Measurements from ENCODE around the gene PNN. TPM values are rescaled to one million over a fixed set of nuclear protein-coding genes. Genes with fewer than 3 reads are reported as not detected.
A peak's percentile ranks its signal among the peaks of the same experiment; 100 is the strongest.
"Not testable (repeated sequence)": the region's sequence is repeated elsewhere in the genome, so short reads cannot be mapped to it uniquely, and the experiment has no call there.

PNN gene
- total and polyA plus RNA-seq, 8 donors = 35.2 to 201 (median 173) TPM

GRCh38 chr14:39228044-39228443 is 53.0 kb downstream of the PNN start:
- H3K4me3 ChIP-seq = no peak overlapping the region
- no peaks in the 10 kb centered on the region for H3K27me3 ChIP-seq
- intact Hi-C loops (cut with DNase I) = no loop called here
- H3K4me1 ChIP-seq = peaks cover 0 to 9% of the 10 kb centered on the region in 2 donors
- no peak for TF ChIP-seq CTCF (IDR thresholded peaks at IDR 0.05)
- no peak overlapping the region for H3K27ac ChIP-seq
- no peaks in the 10 kb centered on the region for H3K36me3 ChIP-seq
- ATAC-seq = no peak
- no peaks in the 10 kb centered on the region for H3K9me3 ChIP-seq
- no peak for DNase-seq

DNA sequence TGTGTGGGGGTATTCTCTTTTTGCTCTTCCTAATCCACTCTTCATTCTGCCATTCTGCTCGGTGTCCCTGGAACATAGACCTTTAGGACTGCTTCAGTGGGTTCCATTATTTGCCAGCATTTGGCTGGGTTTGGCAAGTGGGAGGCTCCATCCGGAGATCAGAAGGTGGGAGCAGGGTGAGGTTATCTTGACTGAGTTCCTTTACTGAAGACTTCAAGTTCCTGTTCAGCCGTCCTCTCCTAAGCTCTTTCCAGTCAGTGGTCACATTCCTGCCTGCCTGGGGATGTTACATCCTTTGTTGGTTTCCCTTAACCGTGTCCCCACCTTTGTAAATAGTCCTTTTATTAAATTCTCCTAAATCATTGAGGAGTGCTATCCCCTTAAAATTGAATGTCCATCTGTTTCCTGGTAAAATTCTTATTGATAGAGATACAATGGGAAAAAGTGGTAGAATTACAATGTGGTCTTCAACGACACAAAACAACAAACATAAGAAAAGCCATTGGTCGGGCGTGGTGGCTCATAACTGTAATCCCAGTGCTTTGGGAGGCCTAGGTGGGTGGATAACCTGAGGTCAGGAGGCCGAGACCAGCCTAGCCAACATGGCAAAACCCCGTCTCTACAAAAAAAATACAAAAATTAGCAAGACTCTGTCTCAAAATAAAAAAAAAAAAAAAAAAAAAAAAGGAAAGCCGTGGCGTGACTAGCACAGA is 53.6 kb downstream of the PNN start:
- DNase-seq = no peak
- H3K27ac ChIP-seq = no peak overlapping the region
- H3K4me3 ChIP-seq = no peak overlapping the region
- no peaks in the 10 kb centered on the region for H3K36me3 ChIP-seq
- no peak for TF ChIP-seq CTCF (IDR thresholded peaks at IDR 0.05)
- intact Hi-C loops (cut with DNase I) = no loop called here
- H3K9me3 ChIP-seq = no peaks in the 10 kb centered on the region
- no peaks in the 10 kb centered on the region for H3K27me3 ChIP-seq
- no peak for ATAC-seq
- peaks cover 0 to 10% of the 10 kb centered on the region in 2 donors for H3K4me1 ChIP-seq

- ATAC-seq = no peak
- no peaks in the 10 kb centered on the region for H3K9me3 ChIP-seq
- intact Hi-C loops (cut with DNase I) = no loop called here
Measured at GRCh38 chr14:39229222-39229543, 54.1 kb downstream of the PNN start.

GRCh38 chr14:39229601-39230110 is 54.6 kb downstream of the PNN start:
- TF ChIP-seq CTCF (IDR thresholded peaks at IDR 0.05) = no peak
- intact Hi-C loops (cut with DNase I) = no loop called here
- DNase-seq (no peak), ATAC-seq (no peak)
- H3K9me3 ChIP-seq = no peaks in the 10 kb centered on the region
- H3K27ac ChIP-seq = no peak overlapping the region
- H3K27me3 ChIP-seq = no peaks in the 10 kb centered on the region
- no peaks in the 10 kb centered on the region for H3K36me3 ChIP-seq
- H3K4me3 ChIP-seq = no peak overlapping the region
- peaks cover 0 to 10% of the 10 kb centered on the region in 2 donors for H3K4me1 ChIP-seq

More at GRCh38 chr14:39229222-39229543, 54.1 kb downstream of the PNN start:
- peaks cover 0 to 10% of the 10 kb centered on the region in 2 donors for H3K4me1 ChIP-seq
- H3K27ac ChIP-seq = no peak overlapping the region
- no peaks in the 10 kb centered on the region for H3K27me3 ChIP-seq
- TF ChIP-seq CTCF (IDR thresholded peaks at IDR 0.05) = no peak
- no peaks in the 10 kb centered on the region for H3K36me3 ChIP-seq
- DNase-seq = no peak
- no peak overlapping the region for H3K4me3 ChIP-seq

GRCh38 chr14:39230416-39231035 is 55.5 kb downstream of the PNN start:
- no peak overlapping the region for H3K4me3 ChIP-seq
- TF ChIP-seq CTCF (IDR thresholded peaks at IDR 0.05) = no peak
- ATAC-seq (no peak), DNase-seq (no peak)
- H3K27ac ChIP-seq = no peak overlapping the region
- no peaks in the 10 kb centered on the region for H3K9me3 ChIP-seq
- no peaks in the 10 kb centered on the region for H3K36me3 ChIP-seq
- H3K4me1 ChIP-seq = peaks cover 0 to 10% of the 10 kb centered on the region in 2 donors
- no peaks in the 10 kb centered on the region for H3K27me3 ChIP-seq
- intact Hi-C loops (cut with DNase I) = no loop called here

- H3K36me3 ChIP-seq; H3K9me3 ChIP-seq; H3K27ac ChIP-seq; H3K27me3 ChIP-seq; intact Hi-C loops (cut with DNase I); H3K4me3 ChIP-seq: not testable (repeated sequence)
- ATAC-seq = peak; percentile 38
- H3K4me1 ChIP-seq = peaks cover 0 to 10% of the 10 kb centered on the region in 2 donors
- DNase-seq = peak in 1 of 4 donors; percentile 14
Measured at GRCh38 chr14:39231751-39232553, 56.9 kb downstream of the PNN start.

All from left lung (tissue), 10 donors.